Measurements from ENCODE around the gene SUCNR1. TPM values are rescaled to one million over a fixed set of nuclear protein-coding genes. Genes with fewer than 3 reads are reported as not detected.

The SUCNR1 gene
- total and polyA plus RNA-seq, 4 donors, result 0.16 to 2.5 (median 1.1) TPM

DNA sequence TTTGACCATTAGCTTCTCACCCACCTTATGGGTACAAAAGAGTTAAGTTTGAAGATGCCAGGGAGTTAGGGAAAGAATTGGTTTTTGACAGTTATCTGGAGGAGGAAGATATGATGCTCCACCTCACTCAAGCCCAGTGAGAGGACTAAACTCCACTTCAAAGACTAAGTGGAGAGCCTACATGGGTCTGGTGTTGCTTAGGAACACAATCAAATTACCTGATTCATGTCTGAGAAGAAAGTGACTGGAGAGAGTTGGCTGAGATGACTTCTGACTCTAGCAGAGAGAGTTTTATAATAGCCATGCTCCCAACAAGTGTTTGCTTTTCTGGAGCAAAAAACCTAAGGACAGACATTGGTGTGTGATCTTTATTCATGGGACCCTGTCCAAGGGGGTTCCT, 43.3 kb downstream of the SUCNR1 start:
- H3K27ac ChIP-seq (ENCODE audit: low read depth in 1 of 2, low read length in 1 of 2), result no peak overlapping the region
- TF ChIP-seq, protein P1, sequence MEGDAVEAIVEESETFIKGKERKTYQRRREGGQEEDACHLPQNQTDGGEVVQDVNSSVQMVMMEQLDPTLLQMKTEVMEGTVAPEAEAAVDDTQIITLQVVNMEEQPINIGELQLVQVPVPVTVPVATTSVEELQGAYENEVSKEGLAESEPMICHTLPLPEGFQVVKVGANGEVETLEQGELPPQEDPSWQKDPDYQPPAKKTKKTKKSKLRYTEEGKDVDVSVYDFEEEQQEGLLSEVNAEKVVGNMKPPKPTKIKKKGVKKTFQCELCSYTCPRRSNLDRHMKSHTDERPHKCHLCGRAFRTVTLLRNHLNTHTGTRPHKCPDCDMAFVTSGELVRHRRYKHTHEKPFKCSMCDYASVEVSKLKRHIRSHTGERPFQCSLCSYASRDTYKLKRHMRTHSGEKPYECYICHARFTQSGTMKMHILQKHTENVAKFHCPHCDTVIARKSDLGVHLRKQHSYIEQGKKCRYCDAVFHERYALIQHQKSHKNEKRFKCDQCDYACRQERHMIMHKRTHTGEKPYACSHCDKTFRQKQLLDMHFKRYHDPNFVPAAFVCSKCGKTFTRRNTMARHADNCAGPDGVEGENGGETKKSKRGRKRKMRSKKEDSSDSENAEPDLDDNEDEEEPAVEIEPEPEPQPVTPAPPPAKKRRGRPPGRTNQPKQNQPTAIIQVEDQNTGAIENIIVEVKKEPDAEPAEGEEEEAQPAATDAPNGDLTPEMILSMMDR (IDR thresholded peaks at IDR 0.05; ENCODE audit: control extremely low read depth, extremely low read depth), result no peak
- ATAC-seq (ENCODE audit: insufficient read depth, low FRiP score), result no peak

DNA sequence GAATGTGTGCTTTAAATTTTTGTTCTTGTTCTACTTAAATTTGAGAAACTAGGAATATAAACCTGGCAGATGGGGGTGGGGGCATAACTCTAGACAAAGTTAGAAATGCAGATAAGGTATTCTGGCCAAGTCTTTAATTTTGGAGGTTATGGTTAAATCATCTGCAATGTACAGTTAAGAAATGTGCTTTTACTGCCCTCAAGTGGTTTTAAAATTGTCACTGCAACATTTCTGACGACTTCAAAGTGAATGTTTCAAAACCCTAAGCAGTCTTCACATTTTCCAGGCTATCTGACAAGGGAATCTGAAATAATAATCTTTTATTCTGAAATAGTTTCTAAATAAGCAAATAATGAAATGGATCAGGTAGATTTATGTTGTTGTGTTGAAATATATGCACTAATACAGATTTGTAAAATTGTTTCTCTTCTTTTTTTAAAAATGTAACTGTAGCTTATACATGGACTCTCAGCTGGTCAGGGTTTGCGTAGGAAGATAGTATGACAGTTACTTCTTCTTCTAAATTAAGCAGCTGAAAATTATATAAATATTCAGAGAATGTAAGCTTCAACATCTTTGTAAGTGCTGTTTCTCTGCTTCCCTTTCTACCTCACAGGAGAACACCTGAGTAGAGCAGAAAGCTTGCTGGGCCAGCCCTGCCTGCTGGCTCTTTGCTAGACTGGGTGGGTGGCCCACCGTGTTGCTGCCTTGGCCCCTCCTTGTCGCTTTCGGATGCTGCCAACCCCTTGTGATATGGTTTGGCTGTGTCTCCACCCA, 45.0 kb downstream of the SUCNR1 start:
- no peak overlapping the region for H3K27ac ChIP-seq (ENCODE audit: low read depth in 1 of 2, low read length in 1 of 2)
- H3K4me1 ChIP-seq (ENCODE audit: control insufficient read depth in 5 of 5, insufficient read depth in 5 of 5, low read length in 5 of 5), result no peaks in the 10 kb centered on the region
- H3K9me3 ChIP-seq (ENCODE audit: control insufficient read depth in 4 of 4, insufficient read depth in 3 of 4, low read length in 3 of 4), result no peaks in the 10 kb centered on the region
- no peak overlapping the region for H3K4me3 ChIP-seq
- no peak overlapping the region for H3K9ac ChIP-seq (ENCODE audit: insufficient read depth in 1 of 2, low read length in 2 of 2)
- no peak for ATAC-seq (ENCODE audit: insufficient read depth, low FRiP score)
- no peaks in the 10 kb centered on the region for H3K27me3 ChIP-seq (ENCODE audit: control insufficient read depth in 3 of 3, insufficient read depth in 3 of 3, low read length in 2 of 3)
- TF ChIP-seq, protein P1 (IDR thresholded peaks at IDR 0.05; ENCODE audit: control extremely low read depth, extremely low read depth), result no peak
- DNase-seq, result peak in 2 of 3 donors; percentile 72 to 84
- 63 to 66% methylated on average over 5 of the region's 5 CpGs for WGBS, 2 donors
- H3K36me3 ChIP-seq (ENCODE audit: control insufficient read depth in 4 of 4, insufficient read depth in 4 of 4, low read length in 4 of 4), result no peaks in the 10 kb centered on the region

More for the DNA sequence above, 43.3 kb downstream of the SUCNR1 start:
- H3K9me3 ChIP-seq (ENCODE audit: control insufficient read depth in 4 of 4, insufficient read depth in 3 of 4, low read length in 3 of 4), result no peaks in the 10 kb centered on the region
- no peak overlapping the region for H3K4me3 ChIP-seq
- DNase-seq, result no peak
- H3K36me3 ChIP-seq (ENCODE audit: control insufficient read depth in 4 of 4, insufficient read depth in 4 of 4, low read length in 4 of 4), result no peaks in the 10 kb centered on the region
- no peaks in the 10 kb centered on the region for H3K27me3 ChIP-seq (ENCODE audit: control insufficient read depth in 3 of 3, insufficient read depth in 3 of 3, low read length in 2 of 3)
- H3K9ac ChIP-seq (ENCODE audit: insufficient read depth in 1 of 2, low read length in 2 of 2), result no peak overlapping the region
- H3K4me1 ChIP-seq (ENCODE audit: control insufficient read depth in 5 of 5, insufficient read depth in 5 of 5, low read length in 5 of 5), result no peaks in the 10 kb centered on the region

DNA sequence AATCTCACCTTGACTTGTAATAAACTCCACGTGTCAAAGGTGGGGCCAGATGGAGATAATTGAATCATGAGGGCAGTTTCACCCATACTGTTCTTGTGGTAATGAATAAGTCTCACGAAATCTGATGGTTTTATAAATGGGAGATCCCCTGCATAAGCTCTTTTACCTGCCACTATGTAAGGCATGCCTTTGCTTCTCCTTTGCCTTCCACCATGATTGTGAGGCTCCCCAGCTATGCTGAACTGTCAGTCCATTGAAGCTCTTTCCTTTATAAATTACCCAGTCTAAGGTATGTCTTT, 45.5 kb downstream of the SUCNR1 start:
- Histone ChIP-seq H3K4me1 (ENCODE audit: control insufficient read depth in 5 of 5, insufficient read depth in 5 of 5, low read length in 5 of 5) (no peaks in the 10 kb centered on the region), H3K36me3 (ENCODE audit: control insufficient read depth in 4 of 4, insufficient read depth in 4 of 4, low read length in 4 of 4) (no peaks in the 10 kb centered on the region), H3K9me3 (ENCODE audit: control insufficient read depth in 4 of 4, insufficient read depth in 3 of 4, low read length in 3 of 4) (no peaks in the 10 kb centered on the region), H3K9ac (ENCODE audit: insufficient read depth in 1 of 2, low read length in 2 of 2) (no peak overlapping the region), H3K27me3 (ENCODE audit: control insufficient read depth in 3 of 3, insufficient read depth in 3 of 3, low read length in 2 of 3) (no peaks in the 10 kb centered on the region), H3K27ac (ENCODE audit: low read depth in 1 of 2, low read length in 1 of 2) (no peak overlapping the region), H3K4me3 (no peak overlapping the region)
- TF ChIP-seq, protein P1 (IDR thresholded peaks at IDR 0.05; ENCODE audit: control extremely low read depth, extremely low read depth), result no peak
- no peak for ATAC-seq (ENCODE audit: insufficient read depth, low FRiP score)
- no peak for DNase-seq
- 79 to 88% methylated on average over 2 of the region's 2 CpGs for WGBS, 2 donors

DNA sequence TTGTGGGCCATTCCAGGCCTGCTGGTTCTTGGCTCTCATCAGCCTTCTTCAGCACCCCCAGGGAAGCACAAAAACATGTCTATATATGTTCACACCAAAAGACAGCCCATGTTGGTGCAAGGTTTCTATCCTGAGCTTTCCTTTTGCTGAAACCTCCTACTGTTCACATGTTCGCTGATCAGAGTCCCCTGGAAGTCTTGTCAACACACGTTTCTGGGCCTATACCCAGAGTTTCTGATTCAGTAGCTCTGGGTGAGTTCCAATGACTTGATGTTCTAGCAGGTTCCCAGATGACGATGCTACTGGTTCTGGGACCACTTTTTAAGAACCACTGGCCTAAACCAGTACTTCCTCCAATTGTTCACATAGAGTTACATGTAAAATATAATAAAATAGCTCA, 46.0 kb downstream of the SUCNR1 start:
- no peak for DNase-seq
- Histone ChIP-seq H3K4me3 (no peak overlapping the region), H3K9me3 (ENCODE audit: control insufficient read depth in 4 of 4, insufficient read depth in 3 of 4, low read length in 3 of 4) (no peaks in the 10 kb centered on the region), H3K4me1 (ENCODE audit: control insufficient read depth in 5 of 5, insufficient read depth in 5 of 5, low read length in 5 of 5) (no peaks in the 10 kb centered on the region), H3K27me3 (ENCODE audit: control insufficient read depth in 3 of 3, insufficient read depth in 3 of 3, low read length in 2 of 3) (no peaks in the 10 kb centered on the region), H3K36me3 (ENCODE audit: control insufficient read depth in 4 of 4, insufficient read depth in 4 of 4, low read length in 4 of 4) (no peaks in the 10 kb centered on the region), H3K27ac (ENCODE audit: low read depth in 1 of 2, low read length in 1 of 2) (no peak overlapping the region), H3K9ac (ENCODE audit: insufficient read depth in 1 of 2, low read length in 2 of 2) (no peak overlapping the region)
- TF ChIP-seq, protein P1 (IDR thresholded peaks at IDR 0.05; ENCODE audit: control extremely low read depth, extremely low read depth), result no peak
- 82 to 88% methylated on average over 3 of the region's 3 CpGs for WGBS, 2 donors
- ATAC-seq (ENCODE audit: insufficient read depth, low FRiP score), result no peak
